Measurements from ENCODE around the gene NIPSNAP3A. TPM values are rescaled to one million over a fixed set of nuclear protein-coding genes. Genes with fewer than 3 reads are reported as not detected.
"Not testable (repeated sequence)": the region's sequence is repeated elsewhere in the genome, so short reads cannot be mapped to it uniquely, and the experiment has no call there.

The NIPSNAP3A gene
- total RNA-seq: 10 to 100 TPM; 14.9 to 37.0 (median 22.9) TPM
- 10 to 100 TPM; 16.3 to 30.1 TPM for polyA plus RNA-seq
- long read RNA-seq, donor 1, transcript NIPSNAP3A-201 (6 exons, 1,633 nt): major isoform, 44 of 49 reads
- long read RNA-seq, donor 1, partial matches to known transcripts: 4 of 49 reads
- long read RNA-seq, donor 1, other reads (novel, unspliced or antisense): 1 of 49 reads
- long read RNA-seq, donor 2, transcript NIPSNAP3A-201 (6 exons, 1,633 nt): major isoform, 101 of 128 reads
- long read RNA-seq, donor 2, partial matches to known transcripts: 20 of 128 reads
- long read RNA-seq, donor 2, other reads (novel, unspliced or antisense): 7 of 128 reads
- long read RNA-seq, donor 3, transcript NIPSNAP3A-201 (6 exons, 1,633 nt): major isoform, 27 of 34 reads
- long read RNA-seq, donor 3, partial matches to known transcripts: 6 of 34 reads
- long read RNA-seq, donor 3, other reads (novel, unspliced or antisense): 1 of 34 reads

GRCh38 chr9:104747565-104748358 lies at the start of gene NIPSNAP3A:
Gene NIPSNAP3A (plus strand): TSS chr9:104747683. CDS start chr9:104747793, 110 bp downstream.
- TF ChIP-seq POLR2A (IDR thresholded peaks at IDR 0.05) (peak in 1 of 2 donors; percentile 60), CTCF (IDR thresholded peaks at IDR 0.05) (no peak)
- WGBS, 4 donors: 0 to 1% (median 0%) methylated on average over 30 to 71 of the region's 71 CpGs
- Histone ChIP-seq H3K27ac (peak within 1 kb of the TSS; percentile 77 to 95 (median 90)), H3K4me3 (peak within 1 kb of the TSS; percentile 66 to 89 (median 83)), H3K27me3 (no peaks in the 10 kb centered on the region), H3K4me1 (peaks cover 0 to 20% (median 9%) of the 10 kb centered on the region in 12 donors), H3K36me3 (peaks cover 0 to 23% (median 20%) of the 10 kb centered on the region in 9 donors), H3K9me3 (no peaks in the 10 kb centered on the region)
- intact Hi-C loops (cut with DNase I): loop anchor here in 5 of 10 donors (5.0 to 10.0 kb wide), 3 partner anchors 653 to 1353 kb away; partner anchors contain the start of genes SMC2 (in 2 of the 5) and FKTN (in 1 of the 5)
- peak; percentile 89 to 94 (median 89) for DNase-seq
- ATAC-seq: peak; percentile 93 to 97 (median 96)

- TF ChIP-seq CTCF (IDR thresholded peaks at IDR 0.05) (no peak), POLR2A (IDR thresholded peaks at IDR 0.05) (no peak)
- H3K27me3 ChIP-seq: no peaks in the 10 kb centered on the region
- WGBS, 4 donors: 90 to 94% (median 91%) methylated on average over 3 of the region's 3 CpGs
- intact Hi-C loops (cut with DNase I): no loop called here
- H3K9me3 ChIP-seq: peaks cover 0 to 3% (median 0%) of the 10 kb centered on the region in 12 donors
- H3K4me1 ChIP-seq: no peaks in the 10 kb centered on the region
- DNase-seq (no peak), ATAC-seq (no peak)
- H3K4me3 ChIP-seq: no peak overlapping the region
- H3K27ac ChIP-seq: no peak overlapping the region
- H3K36me3 ChIP-seq: no peaks in the 10 kb centered on the region
These were observed 47.2 kb upstream of the NIPSNAP3A start for GRCh38 chr9:104700306-104700705.

GRCh38 chr9:104708737-104709136 lies 38.7 kb upstream of the NIPSNAP3A start:
- 35 to 58% (median 43%) methylated on average over 1 of the region's 1 CpG for WGBS, 4 donors
- H3K4me1 ChIP-seq; DNase-seq; H3K36me3 ChIP-seq; ATAC-seq; H3K27me3 ChIP-seq; H3K27ac ChIP-seq; intact Hi-C loops (cut with DNase I); H3K4me3 ChIP-seq: not testable (repeated sequence)
- H3K9me3 ChIP-seq: peaks cover 0 to 23% (median 0%) of the 10 kb centered on the region in 12 donors

- ATAC-seq (no peak), DNase-seq (no peak)
- Histone ChIP-seq H3K27ac (no peak overlapping the region), H3K9me3 (peaks cover 0 to 7% (median 0%) of the 10 kb centered on the region in 12 donors), H3K4me1 (no peaks in the 10 kb centered on the region), H3K36me3 (no peaks in the 10 kb centered on the region), H3K4me3 (no peak overlapping the region), H3K27me3 (no peaks in the 10 kb centered on the region)
- no peak for TF ChIP-seq CTCF (IDR thresholded peaks at IDR 0.05)
- no peak for TF ChIP-seq POLR2A (IDR thresholded peaks at IDR 0.05)
- intact Hi-C loops (cut with DNase I): no loop called here
- WGBS, 4 donors: 75 to 84% (median 82%) methylated on average over 4 of the region's 4 CpGs
These were observed 35.9 kb upstream of the NIPSNAP3A start for GRCh38 chr9:104711604-104712003.

All from heart left ventricle (tissue), 16 donors.